ENCODE results near the gene DDOST.

DNA sequence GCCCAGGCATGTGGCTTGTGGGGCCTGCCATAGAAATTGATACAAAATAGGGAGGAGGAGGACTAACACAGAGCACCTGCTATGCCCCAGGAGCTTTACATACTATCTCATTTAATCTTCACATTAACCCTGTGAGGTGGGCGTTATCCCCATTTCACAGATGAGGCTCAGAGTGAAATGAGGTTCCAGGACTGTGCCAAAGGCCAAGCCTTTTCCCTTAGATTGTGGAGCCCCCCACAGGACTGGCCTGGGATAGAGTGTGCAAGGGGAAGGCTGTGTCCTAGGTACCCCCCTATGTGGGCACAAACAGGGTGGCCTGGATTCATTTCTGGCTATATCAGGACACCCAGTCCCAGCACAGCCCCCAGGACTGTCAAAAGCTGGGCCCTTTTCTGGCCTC is 2.2 kb upstream of the DDOST start:
- TF ChIP-seq POLR2A (IDR thresholded peaks at IDR 0.05; ENCODE audit: low read depth) (no peak), EP300 (IDR thresholded peaks at IDR 0.05) (no peak)
- TF ChIP-seq, protein P1, sequence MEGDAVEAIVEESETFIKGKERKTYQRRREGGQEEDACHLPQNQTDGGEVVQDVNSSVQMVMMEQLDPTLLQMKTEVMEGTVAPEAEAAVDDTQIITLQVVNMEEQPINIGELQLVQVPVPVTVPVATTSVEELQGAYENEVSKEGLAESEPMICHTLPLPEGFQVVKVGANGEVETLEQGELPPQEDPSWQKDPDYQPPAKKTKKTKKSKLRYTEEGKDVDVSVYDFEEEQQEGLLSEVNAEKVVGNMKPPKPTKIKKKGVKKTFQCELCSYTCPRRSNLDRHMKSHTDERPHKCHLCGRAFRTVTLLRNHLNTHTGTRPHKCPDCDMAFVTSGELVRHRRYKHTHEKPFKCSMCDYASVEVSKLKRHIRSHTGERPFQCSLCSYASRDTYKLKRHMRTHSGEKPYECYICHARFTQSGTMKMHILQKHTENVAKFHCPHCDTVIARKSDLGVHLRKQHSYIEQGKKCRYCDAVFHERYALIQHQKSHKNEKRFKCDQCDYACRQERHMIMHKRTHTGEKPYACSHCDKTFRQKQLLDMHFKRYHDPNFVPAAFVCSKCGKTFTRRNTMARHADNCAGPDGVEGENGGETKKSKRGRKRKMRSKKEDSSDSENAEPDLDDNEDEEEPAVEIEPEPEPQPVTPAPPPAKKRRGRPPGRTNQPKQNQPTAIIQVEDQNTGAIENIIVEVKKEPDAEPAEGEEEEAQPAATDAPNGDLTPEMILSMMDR (IDR thresholded peaks at IDR 0.05): no peak
